Epithelial cell of prostate (primary cell): ENCODE data around the gene NOM1.
"Not testable (repeated sequence)": the region's sequence is repeated elsewhere in the genome, so short reads cannot be mapped to it uniquely, and the experiment has no call there.

ENCODE experiments used
- DNase-seq: peaks from one replicate; pipeline ENCODE4 v3.0.0-alpha.2; 2011; ENCODE audit warnings: low read depth, low spot score
- H3K27ac ChIP-seq: fragments of 450-650 bp; 2 replicates; pipeline ENCODE4 v1.5.1; 2017; ENCODE audit warnings: mild to moderate bottlenecking

The NOM1 gene

GRCh38 chr7:156949541-156950380 is at the start of gene NOM1:
Gene NOM1, plus strand, starts transcription at chr7:156949712. Its CDS starts 26 bp downstream, at chr7:156949738.
- no peak for DNase-seq
- peak within 1 kb of the TSS; percentile 63 for H3K27ac ChIP-seq

GRCh38 chr7:156900093-156900492 is 49.4 kb upstream of the NOM1 start:
- not testable (repeated sequence) for DNase-seq

GRCh38 chr7:156903232-156903909 is 46.1 kb upstream of the NOM1 start:
- H3K27ac ChIP-seq: peak overlapping the region; percentile 9
- DNase-seq: peak; percentile 34

More at GRCh38 chr7:156900093-156900492, 49.4 kb upstream of the NOM1 start:
- H3K27ac ChIP-seq: not testable (repeated sequence)

- DNase-seq: no peak
- H3K27ac ChIP-seq: no peak overlapping the region
Observed at GRCh38 chr7:156906200-156906649, 43.3 kb upstream of the NOM1 start.

- DNase-seq: no peak
- H3K27ac ChIP-seq: no peak overlapping the region
Observed at GRCh38 chr7:156907656-156908055, 41.9 kb upstream of the NOM1 start.

- not testable (repeated sequence) for DNase-seq, H3K27ac ChIP-seq
Observed at GRCh38 chr7:156909574-156910252, 39.8 kb upstream of the NOM1 start.

GRCh38 chr7:156918635-156919034 is 30.9 kb upstream of the NOM1 start:
- H3K27ac ChIP-seq: no peak overlapping the region
- no peak for DNase-seq

GRCh38 chr7:156919132-156919713 is 30.3 kb upstream of the NOM1 start:
- DNase-seq: no peak
- no peak overlapping the region for H3K27ac ChIP-seq

- H3K27ac ChIP-seq: no peak overlapping the region
- DNase-seq: no peak
Observed at GRCh38 chr7:156920076-156920475, 29.4 kb upstream of the NOM1 start.

GRCh38 chr7:156920487-156921373 is 28.8 kb upstream of the NOM1 start:
- not testable (repeated sequence) for H3K27ac ChIP-seq, DNase-seq

GRCh38 chr7:156922304-156922703 is 27.2 kb upstream of the NOM1 start:
- H3K27ac ChIP-seq, DNase-seq: not testable (repeated sequence)

- not testable (repeated sequence) for DNase-seq, H3K27ac ChIP-seq
Observed at GRCh38 chr7:156925821-156926220, 23.7 kb upstream of the NOM1 start.

- no peak for DNase-seq
- peak overlapping the region; percentile 11 for H3K27ac ChIP-seq
Observed at GRCh38 chr7:156927571-156928405, 21.7 kb upstream of the NOM1 start.

- DNase-seq: no peak
- H3K27ac ChIP-seq: peak overlapping the region; percentile 11
Observed at GRCh38 chr7:156928406-156928747, 21.1 kb upstream of the NOM1 start.

- no peak overlapping the region for H3K27ac ChIP-seq
- no peak for DNase-seq
Observed at GRCh38 chr7:156929789-156930539, 19.5 kb upstream of the NOM1 start.

- no peak for DNase-seq
- peak overlapping the region; percentile 11 for H3K27ac ChIP-seq
Observed at GRCh38 chr7:156932006-156932405, 17.5 kb upstream of the NOM1 start.

- no peak overlapping the region for H3K27ac ChIP-seq
- DNase-seq: no peak
Observed at GRCh38 chr7:156935250-156935649, 14.3 kb upstream of the NOM1 start.

- not testable (repeated sequence) for H3K27ac ChIP-seq, DNase-seq
Observed at GRCh38 chr7:156936766-156937165, 12.7 kb upstream of the NOM1 start.
